ENCODE results near the gene FRYL.

Gene FRYL

DNA sequence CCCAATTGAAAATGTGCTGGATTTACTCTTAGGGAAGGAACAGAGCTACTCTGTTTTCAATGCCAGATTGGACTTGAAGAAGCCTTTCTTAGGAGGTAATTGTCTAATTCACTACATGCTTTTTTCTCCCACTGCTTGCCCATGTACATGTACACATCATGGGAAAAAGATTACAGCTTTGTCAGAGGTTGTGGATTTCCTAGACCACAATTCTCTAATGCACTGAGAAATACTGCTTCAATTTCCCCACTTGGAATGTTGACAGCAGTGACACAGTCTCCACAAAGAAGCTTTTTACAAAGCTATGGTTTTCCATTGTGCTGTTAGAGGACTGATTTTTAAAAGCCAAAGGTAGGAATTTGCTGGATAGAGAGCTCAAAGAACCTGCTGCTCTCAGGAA, 270.5 kb downstream of the FRYL start:
- Mint-ChIP-seq H3K27ac (no peak overlapping the region), H3K4me1 (ENCODE audit: low read depth) (no peaks in the 10 kb centered on the region), H3K9me3 (no peaks in the 10 kb centered on the region), H3K4me3 (no peak overlapping the region), H3K27me3 (no peaks in the 10 kb centered on the region), H3K36me3 (ENCODE audit: low read depth) (peaks cover 72% of the 10 kb centered on the region)
- intact Hi-C loops (cut with micrococcal nuclease) = no loop called here

DNA sequence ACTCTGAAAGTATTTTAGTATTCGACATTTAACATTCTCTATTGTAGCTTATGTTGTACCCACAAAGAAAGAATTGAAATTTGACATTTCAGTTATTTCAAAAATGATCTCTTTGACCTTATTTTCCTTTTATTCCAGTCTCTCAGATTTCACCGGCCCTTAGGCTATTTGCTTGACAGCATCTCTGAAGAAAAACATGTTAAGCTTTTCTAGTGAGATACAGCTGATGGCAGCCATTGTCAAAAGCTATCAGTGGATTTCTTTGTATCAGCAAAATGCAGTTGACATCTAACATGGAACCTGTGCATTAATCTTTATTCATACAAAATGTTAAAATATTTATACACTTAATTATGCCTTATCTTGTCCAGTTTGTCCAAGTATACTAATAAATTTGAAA, 273.4 kb downstream of the FRYL start:
- intact Hi-C loops (cut with micrococcal nuclease) = no loop called here
- Mint-ChIP-seq H3K27ac (no peak overlapping the region), H3K36me3 (ENCODE audit: low read depth) (peaks cover 62% of the 10 kb centered on the region)

DNA sequence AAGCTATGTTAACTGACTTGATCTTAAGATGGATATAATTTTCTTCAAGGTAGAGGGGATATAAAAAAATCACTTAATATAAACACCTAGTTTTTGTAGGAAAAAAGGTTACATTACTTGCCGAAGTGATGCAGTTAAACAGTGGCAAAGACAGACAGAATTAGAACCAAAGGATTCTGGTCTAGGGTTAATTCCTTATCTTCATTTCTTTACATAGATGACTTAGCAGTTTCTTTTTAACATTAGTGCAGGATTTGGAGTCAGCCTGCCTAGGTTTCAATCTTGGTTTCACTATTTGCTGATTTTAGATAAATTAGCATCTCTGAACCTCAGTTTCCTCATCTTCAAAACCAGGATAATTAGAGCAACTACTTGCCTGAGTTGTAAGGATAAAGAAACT, 275.7 kb downstream of the FRYL start:
- Mint-ChIP-seq H3K36me3 (ENCODE audit: low read depth) (peaks cover 55% of the 10 kb centered on the region), H3K4me3 (no peak overlapping the region), H3K9me3 (no peaks in the 10 kb centered on the region), H3K27me3 (no peaks in the 10 kb centered on the region), H3K27ac (no peak overlapping the region), H3K4me1 (ENCODE audit: low read depth) (no peaks in the 10 kb centered on the region)
- intact Hi-C loops (cut with micrococcal nuclease) = no loop called here

More for the DNA sequence above, 273.4 kb downstream of the FRYL start:
- no peaks in the 10 kb centered on the region for H3K9me3 Mint-ChIP-seq
- H3K4me1 Mint-ChIP-seq (ENCODE audit: low read depth) = no peaks in the 10 kb centered on the region
- H3K27me3 Mint-ChIP-seq = no peaks in the 10 kb centered on the region
- H3K4me3 Mint-ChIP-seq = no peak overlapping the region

DNA sequence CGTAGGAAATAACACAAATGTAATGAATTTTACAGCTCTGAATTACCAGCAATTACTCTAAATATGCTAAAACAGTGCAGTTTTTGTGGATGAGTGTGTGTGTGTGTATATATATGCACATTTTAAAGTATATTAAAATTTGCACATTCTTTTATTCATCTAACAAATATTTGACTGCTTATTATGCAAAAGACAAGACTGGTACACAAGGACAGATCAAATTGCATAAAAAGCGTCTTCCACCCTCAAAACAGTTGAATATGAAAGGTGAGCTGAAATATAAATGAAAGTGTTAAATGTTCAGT, 276.1 kb downstream of the FRYL start:
- Mint-ChIP-seq H3K4me3 (no peak overlapping the region), H3K36me3 (ENCODE audit: low read depth) (peaks cover 55% of the 10 kb centered on the region), H3K27ac (no peak overlapping the region), H3K9me3 (no peaks in the 10 kb centered on the region), H3K4me1 (ENCODE audit: low read depth) (no peaks in the 10 kb centered on the region), H3K27me3 (no peaks in the 10 kb centered on the region)
- intact Hi-C loops (cut with micrococcal nuclease) = no loop called here

DNA sequence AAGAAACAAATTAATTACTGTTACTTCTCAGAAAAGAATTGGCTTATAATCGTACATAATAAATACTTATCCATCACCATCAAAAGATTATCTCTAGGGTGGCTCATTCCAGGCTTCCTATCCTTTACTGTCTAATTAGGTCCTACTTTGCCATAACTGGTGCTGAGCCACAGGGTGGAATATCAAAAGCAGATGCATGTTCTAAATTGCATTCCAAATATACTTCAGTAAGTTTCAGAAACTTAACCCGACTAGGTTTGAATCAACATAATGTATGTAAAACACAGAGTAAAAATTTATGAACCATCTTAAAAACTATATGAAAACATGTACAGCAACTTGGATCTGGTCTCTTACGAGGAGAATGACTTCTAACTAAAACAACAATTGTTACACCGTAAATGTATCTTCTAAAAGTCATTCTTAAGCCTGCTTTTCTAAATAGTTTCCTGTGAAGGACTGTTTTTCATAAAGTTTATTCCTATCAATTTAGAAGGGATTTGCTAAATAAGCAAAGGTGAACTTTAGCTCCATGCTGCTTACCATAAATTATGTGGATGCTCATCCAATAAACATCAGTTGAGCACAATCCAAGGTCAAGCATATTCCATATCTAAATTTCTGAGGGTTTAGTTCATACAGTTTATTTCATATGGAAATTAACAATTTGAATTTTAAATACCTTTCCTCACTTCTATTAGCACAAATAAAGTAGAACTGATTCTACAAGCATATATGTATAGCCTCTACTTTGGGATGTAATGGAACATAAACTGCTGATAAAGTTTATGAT, 276.6 kb downstream of the FRYL start:
- H3K36me3 Mint-ChIP-seq (ENCODE audit: low read depth) = peaks cover 55% of the 10 kb centered on the region
- H3K4me3 Mint-ChIP-seq = no peak overlapping the region
- H3K27me3 Mint-ChIP-seq = no peaks in the 10 kb centered on the region
- H3K4me1 Mint-ChIP-seq (ENCODE audit: low read depth) = no peaks in the 10 kb centered on the region
- H3K27ac Mint-ChIP-seq = no peak overlapping the region
- no peaks in the 10 kb centered on the region for H3K9me3 Mint-ChIP-seq
- intact Hi-C loops (cut with micrococcal nuclease) = no loop called here

DNA sequence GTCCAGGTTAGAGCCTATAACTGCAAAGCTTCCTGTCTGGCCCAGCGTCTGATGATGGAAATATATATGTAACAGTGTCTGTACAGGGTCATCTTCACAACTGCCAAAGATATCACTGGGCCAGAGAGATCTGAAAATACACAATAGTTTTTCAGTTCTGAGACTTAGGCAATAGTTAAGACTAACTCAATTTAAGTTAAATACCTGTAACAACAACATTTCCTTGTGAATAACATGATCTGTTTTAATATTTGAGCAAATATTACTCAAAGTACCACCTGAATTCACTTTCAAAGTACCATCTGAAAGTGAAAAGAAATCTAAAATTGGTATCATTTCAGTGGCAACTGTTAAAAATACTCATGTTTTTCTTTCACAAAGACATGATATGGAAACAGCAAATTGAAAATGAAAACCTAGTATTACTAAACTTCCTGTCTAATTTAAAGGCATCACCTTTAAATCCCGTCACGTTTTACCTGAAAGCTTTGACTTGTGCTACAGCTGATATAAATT, 280.5 kb downstream of the FRYL start:
- no peak overlapping the region for H3K27ac Mint-ChIP-seq
- peaks cover 48% of the 10 kb centered on the region for H3K36me3 Mint-ChIP-seq (ENCODE audit: low read depth)
- H3K4me1 Mint-ChIP-seq (ENCODE audit: low read depth) = no peaks in the 10 kb centered on the region
- intact Hi-C loops (cut with micrococcal nuclease) = no loop called here
- no peaks in the 10 kb centered on the region for H3K9me3 Mint-ChIP-seq
- H3K4me3 Mint-ChIP-seq = no peak overlapping the region
- H3K27me3 Mint-ChIP-seq = peaks cover 1% of the 10 kb centered on the region

DNA sequence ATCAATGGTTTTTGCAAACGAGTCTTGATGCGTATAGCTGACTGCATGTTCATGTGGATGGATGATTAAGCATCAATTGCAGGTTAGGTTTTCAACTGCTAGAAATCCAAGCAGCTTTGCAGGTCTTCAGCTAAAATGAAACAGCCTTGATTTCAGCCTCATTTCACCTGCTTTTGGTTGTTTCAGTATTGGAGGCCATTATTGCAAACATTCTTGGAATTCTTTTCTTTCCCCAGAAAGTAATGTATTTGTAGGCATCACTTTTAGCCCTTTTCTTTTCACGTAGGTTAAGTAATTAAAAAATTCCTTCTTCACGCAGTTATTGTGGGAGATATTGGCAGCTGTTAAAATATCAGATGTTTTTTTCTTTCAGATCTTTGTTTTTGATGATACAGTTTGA, 281.2 kb downstream of the FRYL start:
- H3K36me3 Mint-ChIP-seq (ENCODE audit: low read depth) = peaks cover 48% of the 10 kb centered on the region
- intact Hi-C loops (cut with micrococcal nuclease) = no loop called here
- peaks cover 8% of the 10 kb centered on the region for H3K27me3 Mint-ChIP-seq
- H3K27ac Mint-ChIP-seq = no peak overlapping the region
- H3K4me3 Mint-ChIP-seq = no peak overlapping the region
- no peaks in the 10 kb centered on the region for H3K4me1 Mint-ChIP-seq (ENCODE audit: low read depth)
- no peaks in the 10 kb centered on the region for H3K9me3 Mint-ChIP-seq

DNA sequence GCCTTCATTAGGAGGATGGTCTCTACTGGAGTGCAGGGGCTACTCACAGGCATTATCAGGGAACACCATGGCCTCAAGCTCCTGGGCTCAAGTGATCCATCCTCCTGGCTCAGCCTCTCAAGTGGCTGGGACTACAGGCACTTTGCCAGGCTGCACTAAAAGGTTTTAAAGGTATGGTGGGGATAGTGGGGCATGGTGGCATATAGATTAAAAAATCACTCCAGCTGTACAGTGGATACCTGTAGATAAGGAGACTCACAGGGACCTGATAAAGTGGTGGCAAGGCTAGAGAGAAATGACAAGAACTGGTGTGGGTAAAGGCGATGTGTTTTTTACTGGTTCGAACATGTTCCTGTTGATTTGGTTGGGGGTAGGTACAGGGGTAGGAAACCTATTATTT, 284.1 kb downstream of the FRYL start:
- intact Hi-C loops (cut with micrococcal nuclease) = no loop called here
- Mint-ChIP-seq H3K27ac (no peak overlapping the region), H3K27me3 (peaks cover 29% of the 10 kb centered on the region), H3K36me3 (ENCODE audit: low read depth) (peaks cover 34% of the 10 kb centered on the region), H3K4me1 (ENCODE audit: low read depth) (no peaks in the 10 kb centered on the region), H3K9me3 (no peaks in the 10 kb centered on the region), H3K4me3 (no peak overlapping the region)

DNA sequence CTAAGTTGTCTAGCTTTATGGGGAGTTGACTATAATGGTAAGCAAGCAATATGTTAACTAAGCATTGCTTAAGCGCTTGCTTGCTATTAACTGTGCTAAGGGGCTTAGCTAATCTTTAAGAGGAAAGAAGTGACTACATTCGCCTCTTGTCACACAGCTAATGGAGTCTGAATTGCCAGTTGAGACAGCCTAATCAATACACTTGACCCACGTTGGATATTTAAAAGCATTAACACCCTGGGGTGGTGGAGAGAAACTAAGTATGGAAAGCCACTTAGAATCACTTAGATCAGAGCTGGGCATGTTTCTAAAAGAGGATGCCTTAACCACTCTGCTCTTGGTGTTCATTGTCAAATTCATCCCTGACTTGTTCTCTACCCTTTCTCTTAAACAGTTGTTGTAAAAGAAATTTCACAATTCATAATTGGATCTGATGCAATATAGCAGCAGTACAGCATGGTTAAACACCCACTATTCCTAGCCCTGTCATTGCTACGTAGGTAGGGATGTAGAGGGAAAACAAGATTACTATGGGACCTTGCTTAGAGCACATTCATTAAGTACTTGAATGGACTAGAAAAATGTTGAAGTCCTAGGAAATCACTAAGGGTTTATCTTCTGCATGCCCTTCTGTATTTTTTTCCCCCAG, 286.5 kb downstream of the FRYL start:
- intact Hi-C loops (cut with micrococcal nuclease) = no loop called here
- Mint-ChIP-seq H3K4me3 (no peak overlapping the region), H3K9me3 (no peaks in the 10 kb centered on the region), H3K27ac (no peak overlapping the region), H3K4me1 (ENCODE audit: low read depth) (no peaks in the 10 kb centered on the region), H3K27me3 (peaks cover 44% of the 10 kb centered on the region), H3K36me3 (ENCODE audit: low read depth) (peaks cover 18% of the 10 kb centered on the region)

DNA sequence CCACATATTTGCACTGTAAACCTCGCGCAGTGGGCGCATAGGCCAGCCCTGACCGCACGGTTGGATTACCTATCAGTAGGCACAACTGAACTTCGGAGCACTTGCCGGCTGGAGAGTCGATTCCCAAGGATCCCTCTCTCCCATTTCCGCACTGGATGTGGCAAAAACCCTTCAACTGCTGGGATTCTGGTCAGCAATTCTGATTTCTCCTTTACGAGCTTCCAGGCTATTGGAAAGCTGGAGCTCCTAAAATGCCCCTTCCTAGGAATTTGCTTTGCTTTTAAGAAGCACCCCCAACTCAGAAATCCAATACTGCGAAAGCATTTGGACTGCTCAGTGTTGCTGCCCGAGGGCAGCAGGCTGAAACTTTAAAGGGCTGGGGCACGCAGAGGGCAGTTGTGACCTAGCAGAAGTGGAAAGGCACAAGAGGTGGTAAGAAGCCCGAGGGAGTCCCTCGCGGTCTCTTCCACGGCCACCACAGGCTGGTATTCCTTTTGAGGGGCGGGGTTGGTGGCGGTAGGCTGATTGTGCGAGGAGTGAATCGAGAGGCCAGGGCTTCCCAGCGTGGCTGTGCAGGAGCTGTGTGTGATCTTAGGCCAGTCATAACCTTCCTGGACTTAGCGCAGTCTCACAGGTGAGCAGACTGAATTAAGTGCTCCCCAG, 288.4 kb downstream of the FRYL start:
- H3K9me3 Mint-ChIP-seq = no peaks in the 10 kb centered on the region

DNA sequence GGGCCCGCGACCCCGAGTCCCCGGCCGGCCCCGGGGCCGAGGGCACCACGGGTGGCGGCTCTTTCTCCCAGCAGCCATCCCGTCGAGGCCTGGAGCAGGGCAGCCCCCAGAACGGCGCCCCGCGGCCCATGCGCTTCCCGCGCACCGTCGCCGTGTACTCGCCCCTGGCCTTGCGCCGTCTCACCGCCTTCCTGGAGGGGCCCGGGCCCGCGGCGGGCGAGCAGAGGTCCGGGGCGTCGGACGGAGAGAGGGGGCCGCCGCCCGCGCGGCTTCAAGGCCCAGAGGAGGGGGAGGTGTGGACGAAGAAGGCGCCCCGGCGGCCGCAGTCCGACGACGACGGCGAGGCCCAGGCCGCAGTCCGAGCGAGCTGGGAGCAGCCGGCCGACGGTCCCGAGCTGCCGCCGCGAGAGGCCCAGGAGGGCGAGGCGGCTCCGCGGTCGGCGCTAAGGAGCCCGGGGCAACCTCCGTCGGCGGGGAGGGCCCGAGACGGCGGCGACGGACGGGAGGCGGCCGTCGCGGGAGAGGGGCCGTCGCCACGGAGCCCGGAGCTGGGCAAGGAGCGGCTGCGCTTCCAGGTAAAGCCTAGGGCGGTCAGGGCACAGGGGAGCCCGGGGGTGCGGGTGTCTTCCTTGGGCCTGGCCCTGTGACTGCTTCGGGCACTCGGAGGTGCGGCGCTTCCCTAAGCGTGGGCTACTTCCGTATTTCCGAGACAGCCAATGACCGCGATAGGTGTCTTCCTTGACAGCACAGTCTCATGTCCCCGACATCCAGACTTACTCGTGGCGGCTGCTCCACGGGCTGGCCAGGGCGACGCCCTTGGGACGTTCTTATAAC, 289.2 kb downstream of the FRYL start:
- intact Hi-C loops (cut with micrococcal nuclease) = no loop called here
- H3K27me3 Mint-ChIP-seq = peaks cover 60% of the 10 kb centered on the region
- H3K4me3 Mint-ChIP-seq = no peak overlapping the region

More for the DNA sequence above, 288.4 kb downstream of the FRYL start:
- peaks cover 60% of the 10 kb centered on the region for H3K27me3 Mint-ChIP-seq
- H3K36me3 Mint-ChIP-seq (ENCODE audit: low read depth) = peaks cover 11% of the 10 kb centered on the region
- H3K4me3 Mint-ChIP-seq = no peak overlapping the region
- no peaks in the 10 kb centered on the region for H3K4me1 Mint-ChIP-seq (ENCODE audit: low read depth)
- H3K27ac Mint-ChIP-seq = no peak overlapping the region
- intact Hi-C loops (cut with micrococcal nuclease) = no loop called here

DNA sequence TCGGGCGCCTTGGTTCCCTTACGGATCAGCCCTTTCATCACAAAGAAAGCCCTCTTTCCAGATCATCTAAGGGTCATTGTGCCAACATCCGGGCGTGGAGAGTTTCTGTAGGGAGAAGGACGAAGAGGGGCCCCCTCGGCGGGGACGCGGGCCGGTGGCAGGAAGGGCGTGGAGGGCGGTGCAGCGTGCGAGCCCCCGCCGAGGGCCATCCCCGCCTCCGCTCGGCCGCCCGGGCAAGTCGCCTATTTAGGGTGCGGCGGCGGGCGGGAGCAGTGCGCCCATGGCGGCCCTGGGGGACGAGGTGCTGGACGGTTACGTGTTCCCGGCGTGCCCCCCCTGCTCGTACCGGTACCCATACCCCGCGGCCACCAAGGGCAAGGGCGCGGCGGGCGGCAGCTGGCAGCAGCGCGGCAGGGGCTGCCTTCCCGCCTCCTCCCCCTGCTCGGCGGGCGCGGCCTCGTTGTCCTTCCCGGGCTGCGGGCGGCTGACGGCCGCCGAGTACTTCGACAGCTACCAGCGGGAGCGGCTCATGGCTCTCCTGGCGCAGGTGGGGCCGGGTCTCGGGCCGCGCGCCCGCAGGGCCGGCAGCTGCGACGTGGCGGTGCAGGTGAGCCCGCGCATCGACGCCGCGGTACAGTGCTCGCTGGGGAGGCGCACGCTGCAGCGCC, 289.9 kb downstream of the FRYL start, which contains the start of gene ZAR1:
ZAR1 (plus strand) TSS at position 241 of the 668 bp plus-strand sequence; CDS start at position 281, 40 bp downstream.
- Mint-ChIP-seq H3K4me3 (peak within 1 kb of the TSS; percentile 26), H3K27ac (no peak within 1 kb of the TSS), H3K4me1 (ENCODE audit: low read depth) (no peaks in the 10 kb centered on the region), H3K36me3 (ENCODE audit: low read depth) (no peaks in the 10 kb centered on the region), H3K27me3 (peaks cover 65% of the 10 kb centered on the region), H3K9me3 (no peaks in the 10 kb centered on the region)
- intact Hi-C loops (cut with micrococcal nuclease) = no loop called here

More for the DNA sequence above, 289.2 kb downstream of the FRYL start:
- Mint-ChIP-seq H3K27ac (no peak overlapping the region), H3K4me1 (ENCODE audit: low read depth) (no peaks in the 10 kb centered on the region), H3K36me3 (ENCODE audit: low read depth) (peaks cover 5% of the 10 kb centered on the region), H3K9me3 (no peaks in the 10 kb centered on the region)

DNA sequence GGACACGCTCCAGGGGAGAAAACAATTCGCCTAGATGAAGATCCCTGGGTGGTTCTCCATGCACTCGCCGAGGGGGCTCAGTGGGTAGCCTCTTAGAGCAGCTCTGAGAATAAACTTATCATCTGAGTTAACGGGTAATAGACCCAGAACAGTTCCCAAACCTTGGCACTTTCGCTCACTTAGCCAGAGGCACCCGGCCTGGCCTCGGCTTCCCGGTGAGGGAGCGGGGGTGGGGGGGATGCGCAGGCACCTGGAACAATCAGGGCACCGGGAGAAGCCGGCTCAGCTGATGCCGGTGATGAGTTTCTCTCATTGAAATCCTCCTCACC, 290.4 kb downstream of the FRYL start:
- Mint-ChIP-seq H3K27ac (no peak overlapping the region), H3K9me3 (no peaks in the 10 kb centered on the region), H3K27me3 (peaks cover 70% of the 10 kb centered on the region), H3K4me3 (no peak overlapping the region), H3K4me1 (ENCODE audit: low read depth) (peaks cover 4% of the 10 kb centered on the region), H3K36me3 (ENCODE audit: low read depth) (no peaks in the 10 kb centered on the region)
- intact Hi-C loops (cut with micrococcal nuclease) = no loop called here

All from dendritic cell treated with granulocyte-macrophage colony-stimulating factor and Interleukin-4, amounts not matched to agents 40 ng/mL and 50 ng/mL, for 4 days (primary cell).